Measurements from ENCODE around the gene MBNL2. TPM values are rescaled to one million over a fixed set of nuclear protein-coding genes. Genes with fewer than 3 reads are reported as not detected.
A peak's percentile ranks its signal among the peaks of the same experiment; 100 is the strongest.

MBNL2 gene
- total RNA-seq, 1 donor from 2014 or later: 43.7 TPM

GRCh38 chr13:97224544-97225300 is 2.6 kb downstream of the MBNL2 start:
- no peak for DNase-seq (ENCODE audit: extremely low spot score, unreplicated experiment)
- Mint-ChIP-seq H3K27ac (peak overlapping the region; percentile 97), H3K9me3 (no peaks in the 10 kb centered on the region), H3K27me3 (no peaks in the 10 kb centered on the region), H3K4me1 (ENCODE audit: unreplicated experiment) (peaks cover 38% of the 10 kb centered on the region), H3K36me3 (peaks cover 13% of the 10 kb centered on the region), H3K4me3 (peak overlapping the region; percentile 98)
- no peak for TF ChIP-seq CTCF (conservative IDR thresholded peaks at IDR 0.05)

GRCh38 chr13:97225533-97225932 is 3.4 kb downstream of the MBNL2 start:
- no peaks in the 10 kb centered on the region for H3K27me3 Mint-ChIP-seq
- H3K36me3 Mint-ChIP-seq: peaks cover 18% of the 10 kb centered on the region
- peak overlapping the region; percentile 98 for H3K4me3 Mint-ChIP-seq
- no peaks in the 10 kb centered on the region for H3K9me3 Mint-ChIP-seq
- H3K27ac Mint-ChIP-seq: peak overlapping the region; percentile 97
- peaks cover 39% of the 10 kb centered on the region for H3K4me1 Mint-ChIP-seq (ENCODE audit: unreplicated experiment)
- no peak for TF ChIP-seq CTCF (conservative IDR thresholded peaks at IDR 0.05)
- DNase-seq (ENCODE audit: extremely low spot score, unreplicated experiment): no peak

- peaks cover 39% of the 10 kb centered on the region for H3K4me1 Mint-ChIP-seq (ENCODE audit: unreplicated experiment)
- H3K27me3 Mint-ChIP-seq: no peaks in the 10 kb centered on the region
- no peak for DNase-seq (ENCODE audit: extremely low spot score, unreplicated experiment)
- peak overlapping the region; percentile 97 for H3K27ac Mint-ChIP-seq
- peak overlapping the region; percentile 98 for H3K4me3 Mint-ChIP-seq
- H3K9me3 Mint-ChIP-seq: no peaks in the 10 kb centered on the region
- H3K36me3 Mint-ChIP-seq: peaks cover 22% of the 10 kb centered on the region
- TF ChIP-seq CTCF (conservative IDR thresholded peaks at IDR 0.05): no peak
Measured at GRCh38 chr13:97226013-97226412, 3.9 kb downstream of the MBNL2 start.

- Mint-ChIP-seq H3K4me1 (ENCODE audit: unreplicated experiment) (peaks cover 33% of the 10 kb centered on the region), H3K9me3 (peaks cover 1% of the 10 kb centered on the region), H3K4me3 (peak overlapping the region; percentile 98), H3K36me3 (peaks cover 23% of the 10 kb centered on the region), H3K27ac (peak overlapping the region; percentile 97), H3K27me3 (no peaks in the 10 kb centered on the region)
- no peak for TF ChIP-seq CTCF (conservative IDR thresholded peaks at IDR 0.05)
- no peak for DNase-seq (ENCODE audit: extremely low spot score, unreplicated experiment)
Measured at GRCh38 chr13:97226788-97227627, 4.9 kb downstream of the MBNL2 start.

- Mint-ChIP-seq H3K4me1 (ENCODE audit: unreplicated experiment) (peaks cover 39% of the 10 kb centered on the region), H3K9me3 (peaks cover 5% of the 10 kb centered on the region), H3K27me3 (no peaks in the 10 kb centered on the region), H3K4me3 (no peak overlapping the region), H3K27ac (no peak overlapping the region), H3K36me3 (peaks cover 39% of the 10 kb centered on the region)
- no peak for DNase-seq (ENCODE audit: extremely low spot score, unreplicated experiment)
- no peak for TF ChIP-seq CTCF (conservative IDR thresholded peaks at IDR 0.05)
Measured at GRCh38 chr13:97228850-97229521, 6.9 kb downstream of the MBNL2 start.
